HL-60/S4 treated with retinoic acid at 250 ng/mL for 4 days and 3 days (cell line): ENCODE measurements around the gene PRPF39.

Experiments
- in situ Hi-C: fragments of 300-500 bp; cut with MboI; formaldehyde crosslinking; loops from 2 replicates; pipeline ENCODE4 v1.7.0; 2022; ENCODE audit warnings: low sequenced_read_pairs

PRPF39 gene, protein sequence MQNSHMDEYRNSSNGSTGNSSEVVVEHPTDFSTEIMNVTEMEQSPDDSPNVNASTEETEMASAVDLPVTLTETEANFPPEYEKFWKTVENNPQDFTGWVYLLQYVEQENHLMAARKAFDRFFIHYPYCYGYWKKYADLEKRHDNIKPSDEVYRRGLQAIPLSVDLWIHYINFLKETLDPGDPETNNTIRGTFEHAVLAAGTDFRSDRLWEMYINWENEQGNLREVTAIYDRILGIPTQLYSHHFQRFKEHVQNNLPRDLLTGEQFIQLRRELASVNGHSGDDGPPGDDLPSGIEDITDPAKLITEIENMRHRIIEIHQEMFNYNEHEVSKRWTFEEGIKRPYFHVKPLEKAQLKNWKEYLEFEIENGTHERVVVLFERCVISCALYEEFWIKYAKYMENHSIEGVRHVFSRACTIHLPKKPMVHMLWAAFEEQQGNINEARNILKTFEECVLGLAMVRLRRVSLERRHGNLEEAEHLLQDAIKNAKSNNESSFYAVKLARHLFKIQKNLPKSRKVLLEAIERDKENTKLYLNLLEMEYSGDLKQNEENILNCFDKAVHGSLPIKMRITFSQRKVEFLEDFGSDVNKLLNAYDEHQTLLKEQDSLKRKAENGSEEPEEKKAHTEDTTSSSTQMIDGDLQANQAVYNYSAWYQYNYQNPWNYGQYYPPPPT

DNA sequence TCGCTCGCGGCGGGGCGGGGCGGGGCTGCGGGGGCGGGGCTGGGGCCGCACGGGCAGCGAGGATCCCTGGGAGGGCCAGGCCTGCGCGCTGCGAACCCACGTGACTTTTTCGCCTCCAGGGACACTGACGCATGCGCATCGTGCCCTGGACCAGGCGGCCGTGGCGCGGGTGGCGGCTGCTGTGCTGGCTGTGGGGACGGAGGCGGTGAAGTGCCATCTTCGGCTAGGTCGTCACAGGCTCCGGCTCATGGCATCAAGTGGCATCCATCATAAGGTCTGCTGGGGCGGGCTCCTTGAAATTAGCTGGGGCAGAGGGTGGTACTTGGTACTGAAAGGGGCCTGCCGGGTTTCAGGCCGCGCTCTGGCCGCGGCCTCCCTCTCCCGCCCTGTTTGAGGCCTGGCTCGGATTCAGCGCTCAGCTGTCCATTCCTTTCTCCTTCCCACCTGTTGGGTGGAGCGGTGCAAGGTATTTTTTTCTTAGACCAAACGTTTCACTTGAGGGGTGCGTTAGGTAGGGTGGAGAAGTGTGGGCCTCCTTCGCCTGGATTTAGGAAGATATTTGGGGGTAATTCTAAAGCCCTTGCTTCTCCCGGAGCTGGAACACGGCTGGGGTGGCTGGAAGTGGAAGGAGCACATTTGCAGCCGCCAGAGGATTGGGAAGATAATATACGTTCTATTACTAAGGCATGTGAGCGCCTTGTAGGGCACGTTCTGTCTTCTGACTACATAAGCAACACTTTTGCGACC is at the start of gene PRPF39:
PRPF39 (plus strand) TSS at position 141 of the 747 bp plus-strand sequence. CDS start 11,124 bp downstream, outside the sequence.
- in situ Hi-C loops: no loop called here

DNA sequence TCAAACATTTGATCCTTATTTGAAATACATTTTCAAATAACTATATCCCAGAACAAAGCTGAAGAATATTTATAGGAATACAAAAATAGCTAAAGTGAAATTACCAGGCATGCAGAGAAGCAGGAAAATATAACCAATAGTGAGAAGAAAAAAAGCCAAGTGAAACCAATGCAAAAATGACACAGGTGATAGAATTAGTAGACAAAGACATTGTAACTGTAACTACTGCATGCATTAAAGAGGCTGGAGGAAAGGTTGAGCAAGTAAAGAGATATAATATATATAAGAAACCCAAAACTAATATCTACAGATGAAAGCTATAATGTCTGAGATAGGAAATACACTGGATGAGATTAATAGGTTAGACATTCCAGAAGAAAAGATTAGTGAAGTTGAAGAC is 49.2 kb upstream of the PRPF39 start:
- in situ Hi-C loops: no loop called here

DNA sequence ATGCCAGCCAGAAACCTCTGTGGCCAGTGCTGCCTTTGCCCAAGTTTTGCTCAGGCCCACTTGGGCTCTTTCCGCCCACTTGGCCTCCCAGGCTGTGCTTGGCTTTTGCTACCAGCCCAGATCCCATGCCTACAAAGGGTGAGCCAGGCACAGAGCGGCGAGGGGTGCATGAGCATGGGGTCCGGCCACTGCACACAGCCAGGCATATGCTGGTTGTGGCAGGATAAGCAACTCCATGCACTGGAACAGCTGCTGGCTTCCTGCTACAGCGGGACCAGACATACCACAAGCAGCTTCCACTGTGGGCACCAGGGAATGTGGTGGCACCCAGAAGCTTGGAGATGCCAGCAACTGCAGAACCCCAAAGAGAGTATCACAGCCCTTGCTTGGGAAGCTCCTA is 45.7 kb upstream of the PRPF39 start:
- in situ Hi-C loops: no loop called here

DNA sequence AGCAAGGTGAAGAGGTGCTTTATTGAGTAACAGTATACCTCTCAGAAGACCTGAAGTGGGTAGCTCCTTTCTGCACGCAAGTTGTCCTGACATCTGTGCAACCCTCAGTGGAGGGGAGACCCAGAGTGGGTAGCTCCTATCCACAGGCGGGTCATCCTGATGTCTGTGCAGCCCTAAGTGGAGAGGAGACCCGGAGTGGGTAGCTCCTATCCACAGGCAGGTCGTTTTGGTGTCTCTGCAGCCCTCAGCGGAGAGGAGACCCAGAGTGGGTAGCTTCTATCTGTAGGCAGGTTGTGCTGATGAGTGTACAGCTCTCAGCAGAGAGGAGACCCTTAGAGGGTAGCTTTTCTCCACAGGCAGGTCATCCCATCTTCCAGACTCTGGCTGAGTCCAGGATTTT is 45.1 kb upstream of the PRPF39 start:
- in situ Hi-C loops: no loop called here

DNA sequence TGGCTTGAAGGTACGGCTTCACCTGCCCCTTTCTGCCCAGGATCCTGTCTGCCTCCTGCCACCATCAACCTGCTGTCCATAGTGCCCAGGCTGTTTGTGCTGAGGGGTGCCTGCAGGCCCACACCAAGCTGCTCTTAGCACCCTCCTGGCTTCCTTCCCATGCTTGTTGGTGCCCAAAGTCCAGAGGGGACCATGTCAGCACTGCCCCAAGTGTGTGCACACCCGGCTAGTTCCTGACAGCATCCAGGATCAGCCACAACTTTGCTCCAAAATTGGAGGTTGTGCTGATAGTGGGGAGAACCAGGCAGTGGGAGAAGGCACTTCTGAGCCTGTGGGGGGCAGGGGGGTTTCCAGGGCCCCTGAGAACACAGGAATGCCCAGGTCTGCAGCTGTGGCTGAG is 44.5 kb upstream of the PRPF39 start:
- in situ Hi-C loops: no loop called here

DNA sequence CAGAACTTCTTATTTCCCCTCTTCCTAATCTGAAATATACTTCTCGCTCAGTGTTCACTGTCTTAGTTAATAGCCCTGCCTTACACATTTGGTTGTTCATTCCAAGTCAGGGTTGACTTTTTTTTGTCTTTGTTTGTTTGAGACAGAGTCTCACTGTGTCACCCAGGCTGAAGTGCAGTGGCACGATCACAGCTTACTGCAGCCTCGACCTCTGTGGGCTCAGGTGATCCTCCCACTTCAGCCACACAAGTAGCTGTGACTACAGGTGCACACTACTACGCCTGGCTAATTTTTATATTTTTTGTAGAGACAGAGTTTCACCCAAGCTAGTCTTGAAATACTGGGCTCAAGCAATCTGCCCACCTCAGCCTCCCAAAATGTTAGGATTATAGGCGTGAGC is 42.3 kb upstream of the PRPF39 start:
- in situ Hi-C loops: no loop called here

DNA sequence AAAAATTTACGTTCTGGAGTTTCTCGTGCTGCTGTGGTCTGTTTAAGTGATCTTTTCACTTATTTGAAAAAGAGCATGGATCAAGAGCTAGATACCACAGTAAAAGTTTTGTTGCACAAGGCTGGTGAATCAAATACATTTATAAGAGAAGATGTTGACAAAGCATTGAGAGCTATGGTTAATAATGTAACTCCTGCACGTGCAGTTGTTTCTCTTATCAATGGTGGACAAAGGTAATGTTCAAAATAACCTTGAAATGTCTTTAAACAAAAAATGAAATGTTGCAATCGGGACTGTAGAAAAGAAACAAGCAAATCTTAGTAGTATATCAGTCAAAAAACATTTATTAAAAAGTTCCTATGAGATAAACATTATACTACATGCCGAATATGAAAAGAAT is 39.3 kb upstream of the PRPF39 start:
- in situ Hi-C loops: no loop called here

DNA sequence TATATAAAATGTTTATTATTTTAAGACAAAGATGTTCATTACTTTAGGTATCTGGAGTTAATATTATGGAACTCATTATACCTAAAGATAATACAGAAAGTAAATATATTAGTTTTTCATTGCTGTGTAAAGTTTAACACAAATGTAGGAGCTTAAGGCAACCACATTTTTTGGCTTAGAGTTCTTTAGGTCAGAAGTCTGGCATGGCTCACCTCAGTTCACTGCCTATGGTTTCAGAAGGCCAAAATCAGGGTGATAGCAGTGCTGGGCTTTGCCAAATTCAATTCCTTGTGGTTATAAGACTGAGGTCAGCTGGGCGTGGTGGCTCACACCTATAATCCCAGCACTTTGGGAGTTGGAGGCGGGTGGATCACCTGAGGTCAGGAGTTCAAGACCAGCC is 35.5 kb upstream of the PRPF39 start:
- in situ Hi-C loops: no loop called here

DNA sequence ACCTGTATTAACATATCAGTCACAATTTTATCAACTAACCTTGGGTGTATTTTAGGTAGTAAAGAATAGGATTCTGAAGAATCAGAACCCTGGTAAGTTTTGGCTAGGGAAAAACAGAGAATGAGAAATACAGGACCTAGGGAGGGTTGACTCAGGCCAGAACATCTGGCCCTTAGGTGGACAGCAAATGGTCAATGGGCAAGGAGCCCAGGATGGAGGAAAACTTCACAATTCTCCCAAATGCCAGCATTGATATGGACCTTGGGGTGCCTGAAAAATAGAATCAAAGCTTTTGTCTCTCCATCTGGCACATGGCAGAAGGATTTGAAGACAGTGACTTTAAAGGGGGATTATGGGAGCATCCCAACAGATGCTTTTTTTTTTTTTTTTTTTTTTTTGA is 32.7 kb upstream of the PRPF39 start:
- in situ Hi-C loops: no loop called here

DNA sequence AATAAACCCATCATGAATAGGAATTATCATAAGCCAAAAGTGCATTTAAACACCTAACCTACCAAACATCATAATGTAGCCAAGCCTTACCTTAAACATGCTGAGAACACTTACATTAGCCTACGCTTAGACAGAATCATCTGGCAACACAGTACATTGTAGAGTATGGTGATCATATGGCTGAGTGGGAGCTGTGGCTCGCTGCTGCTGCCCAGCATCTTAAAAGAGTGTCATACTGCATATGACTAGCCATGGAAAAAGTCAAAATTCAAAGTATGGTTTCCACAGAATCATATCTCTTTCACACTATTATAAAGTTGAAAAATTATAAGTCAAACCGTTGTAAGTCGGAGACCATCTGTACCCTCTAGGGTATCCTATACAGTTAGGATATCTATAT is 32.0 kb upstream of the PRPF39 start:
- in situ Hi-C loops: no loop called here

DNA sequence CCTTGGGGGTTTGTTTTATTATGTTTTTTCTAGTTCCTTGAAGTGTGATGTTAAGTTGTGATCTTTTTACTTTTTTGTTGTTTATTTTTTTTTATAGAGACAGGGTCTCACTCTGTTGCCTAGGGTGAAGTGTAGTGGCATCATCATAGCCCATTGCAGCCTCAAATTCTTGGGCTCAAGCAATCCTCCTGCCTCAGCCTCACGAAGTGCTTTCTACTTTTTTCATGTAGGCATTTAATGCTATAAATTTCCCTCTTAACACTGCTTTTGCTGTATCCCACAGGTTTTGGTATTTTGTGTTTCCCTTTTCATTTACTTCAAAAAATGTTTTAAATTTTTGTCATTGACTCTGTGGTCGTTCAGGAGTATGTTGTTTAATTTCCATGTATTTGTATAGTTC is 26.6 kb upstream of the PRPF39 start:
- in situ Hi-C loops: no loop called here

DNA sequence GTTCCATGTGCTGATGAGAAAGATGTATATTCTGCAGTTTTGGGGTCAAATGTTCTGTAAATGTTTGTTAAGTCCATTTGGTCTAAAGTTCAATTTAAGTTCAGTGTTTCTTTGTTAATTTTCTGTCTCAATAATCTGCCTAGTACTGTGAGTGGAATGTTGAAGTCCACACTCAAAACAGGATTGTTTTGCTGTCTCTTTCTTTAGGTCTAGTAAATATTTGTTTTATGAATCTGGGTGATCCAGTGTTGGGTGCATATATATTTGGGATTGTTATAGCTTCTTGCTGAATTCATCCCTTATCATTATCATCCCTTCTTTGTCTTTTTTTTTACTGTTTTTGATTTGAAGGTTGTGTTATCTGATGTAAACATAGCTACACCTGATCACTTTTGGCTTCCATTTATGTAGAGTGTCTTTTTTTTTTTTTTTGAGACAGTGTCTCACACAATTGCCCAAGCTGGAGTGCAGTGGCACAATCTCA is 26.0 kb upstream of the PRPF39 start:
- in situ Hi-C loops: no loop called here

DNA sequence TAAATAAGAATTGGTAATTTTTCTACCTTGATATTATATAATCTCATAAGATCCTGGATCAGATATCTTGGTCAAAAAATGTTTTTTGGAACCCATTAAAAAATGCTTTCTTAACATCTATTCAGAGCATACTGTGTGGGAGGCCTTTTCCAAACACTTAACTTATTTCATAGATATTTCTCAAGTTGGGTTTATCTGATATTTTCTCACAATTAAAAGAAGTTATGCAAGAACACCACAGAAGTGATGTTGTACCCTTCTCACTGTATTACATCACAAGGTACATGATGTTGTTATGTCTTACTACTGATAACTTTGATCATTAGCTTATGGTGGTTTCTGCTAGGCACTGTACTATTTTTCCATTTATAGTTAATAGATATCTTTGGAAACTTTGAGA is 23.4 kb upstream of the PRPF39 start:
- in situ Hi-C loops: no loop called here

DNA sequence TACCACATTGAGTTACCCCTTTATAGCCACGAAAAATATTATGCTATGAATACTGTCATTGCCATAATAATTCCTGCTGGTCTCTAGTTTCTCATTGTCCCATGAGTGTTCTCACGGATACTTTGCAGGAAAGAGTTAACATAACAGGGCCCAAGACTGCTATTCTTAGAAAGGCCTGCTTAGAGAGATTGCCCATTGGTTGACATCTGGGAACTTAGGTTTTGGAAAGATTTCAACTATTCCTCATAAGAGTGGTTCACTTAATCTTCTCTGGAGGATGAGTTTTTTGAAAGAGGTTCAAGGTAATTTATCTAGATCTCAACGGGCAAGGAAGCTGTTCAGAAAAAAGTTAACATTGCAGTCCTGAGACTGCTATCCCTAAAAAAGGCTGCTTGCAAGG is 18.4 kb upstream of the PRPF39 start:
- in situ Hi-C loops: no loop called here

DNA sequence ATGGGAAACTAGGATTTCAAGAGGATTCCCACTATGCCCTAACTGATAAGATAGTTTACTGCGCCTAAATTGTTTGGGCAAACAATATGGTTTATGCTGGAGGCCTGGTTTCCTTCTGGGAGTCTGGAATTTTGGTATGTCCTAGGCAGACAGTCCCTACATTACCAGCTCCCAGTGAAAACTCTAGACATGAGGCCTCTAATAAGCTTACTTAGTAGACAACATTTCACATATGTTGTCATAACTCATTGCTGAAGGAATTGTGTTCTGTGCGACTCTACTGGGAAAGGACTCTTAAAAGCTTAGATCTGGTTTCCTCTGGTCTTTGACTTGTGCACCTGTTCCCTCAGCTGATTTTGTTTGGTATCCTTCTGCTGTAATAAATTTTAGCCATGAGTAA is 18.0 kb upstream of the PRPF39 start:
- in situ Hi-C loops: no loop called here

DNA sequence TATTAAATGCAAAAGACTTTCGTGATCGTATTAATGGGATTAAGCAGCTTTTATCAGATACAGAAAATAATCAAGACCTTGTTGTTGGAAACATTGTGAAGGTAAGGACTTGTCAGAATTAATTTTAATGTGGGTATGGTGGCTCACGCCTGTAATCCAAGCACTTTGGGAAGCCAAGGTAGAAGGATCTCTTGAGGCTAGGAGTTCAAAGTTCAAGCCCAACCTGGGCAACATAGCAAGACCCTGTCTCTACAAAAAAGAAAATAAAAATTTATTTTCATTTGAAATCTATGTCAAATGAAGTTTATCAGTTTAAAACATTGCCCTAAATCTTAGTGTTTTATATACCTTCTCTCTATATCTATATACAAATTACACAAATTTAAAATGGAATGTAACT is 17.2 kb upstream of the PRPF39 start:
- in situ Hi-C loops: no loop called here

DNA sequence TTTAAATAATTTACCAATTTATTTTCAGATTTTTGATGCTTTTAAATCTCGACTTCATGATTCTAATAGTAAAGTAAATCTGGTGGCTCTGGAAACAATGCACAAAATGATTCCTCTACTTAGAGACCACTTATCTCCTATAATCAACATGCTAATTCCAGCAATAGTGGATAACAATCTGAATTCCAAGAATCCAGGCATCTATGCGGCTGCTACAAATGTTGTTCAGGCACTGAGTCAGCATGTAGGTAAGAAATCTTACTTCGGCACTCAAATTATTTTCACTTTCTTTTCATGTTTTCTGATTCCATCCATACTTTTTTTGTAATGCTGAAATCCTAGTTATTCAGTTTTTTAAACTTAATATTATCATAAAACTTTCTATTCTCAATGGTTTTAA is 15.5 kb upstream of the PRPF39 start:
- in situ Hi-C loops: no loop called here

DNA sequence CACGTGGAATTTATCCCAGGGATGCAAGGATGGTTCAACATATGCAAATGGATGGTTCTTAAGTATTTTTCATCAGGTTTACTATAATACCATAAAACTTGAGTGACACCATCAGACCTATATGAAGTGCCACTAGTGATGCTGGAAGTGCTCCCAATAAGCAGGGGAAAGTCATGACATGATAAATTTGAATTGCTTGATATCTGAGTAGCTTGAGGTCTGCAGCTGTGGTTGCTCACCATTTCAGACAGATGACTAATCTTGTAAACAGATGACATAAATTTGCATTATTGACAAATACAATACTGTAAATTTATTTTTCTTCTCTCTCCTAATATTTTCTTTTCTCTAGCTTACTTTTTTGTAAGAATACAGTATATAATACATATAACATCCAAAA is 13.7 kb upstream of the PRPF39 start:
- in situ Hi-C loops: no loop called here

DNA sequence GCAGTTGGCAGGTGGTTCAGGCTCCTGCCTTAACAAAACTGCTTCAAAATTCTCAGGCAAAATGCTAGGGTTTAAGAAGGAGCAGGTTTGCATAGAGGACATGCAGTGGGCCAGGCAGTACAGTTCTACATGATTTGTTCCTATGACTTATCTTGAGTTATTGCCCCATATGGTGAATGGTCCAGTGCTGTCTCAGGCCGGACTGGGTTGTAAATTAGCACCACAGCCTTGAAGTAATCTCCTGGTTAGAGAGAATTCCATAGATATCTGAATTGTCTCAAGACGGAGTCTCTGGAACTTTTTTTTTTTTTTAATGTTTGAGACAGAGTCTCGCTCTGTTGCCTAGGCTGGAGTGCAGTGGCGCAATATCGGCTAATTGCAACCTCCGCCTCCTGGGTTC is 11.8 kb upstream of the PRPF39 start:
- in situ Hi-C loops: no loop called here

DNA sequence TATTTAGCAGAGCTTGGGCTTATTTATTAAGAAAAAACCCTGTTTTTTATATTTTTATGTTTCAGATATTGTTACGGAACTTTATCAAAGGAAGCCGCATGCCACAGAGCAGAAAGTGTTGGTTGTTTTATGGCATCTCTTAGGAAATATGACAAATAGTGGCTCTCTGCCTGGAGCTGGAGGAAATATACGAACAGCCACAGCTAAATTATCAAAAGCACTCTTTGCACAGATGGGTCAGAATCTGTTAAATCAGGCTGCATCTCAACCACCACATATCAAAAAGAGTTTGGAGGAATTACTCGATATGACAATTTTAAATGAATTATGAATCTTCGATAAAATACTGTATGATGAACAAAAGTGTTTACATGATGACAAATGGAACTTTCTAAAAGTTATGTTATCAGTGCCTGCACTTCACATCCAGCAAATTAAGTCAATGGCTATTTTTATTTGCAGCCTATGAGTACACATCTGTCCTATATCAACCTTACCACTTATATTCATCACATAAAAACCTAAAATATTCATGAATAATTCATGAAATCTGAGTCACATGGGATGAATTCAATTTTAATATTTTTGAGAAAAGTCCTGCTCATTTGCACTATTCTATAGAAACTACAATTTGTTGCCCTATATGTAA is 10.6 kb upstream of the PRPF39 start:
- in situ Hi-C loops: no loop called here

DNA sequence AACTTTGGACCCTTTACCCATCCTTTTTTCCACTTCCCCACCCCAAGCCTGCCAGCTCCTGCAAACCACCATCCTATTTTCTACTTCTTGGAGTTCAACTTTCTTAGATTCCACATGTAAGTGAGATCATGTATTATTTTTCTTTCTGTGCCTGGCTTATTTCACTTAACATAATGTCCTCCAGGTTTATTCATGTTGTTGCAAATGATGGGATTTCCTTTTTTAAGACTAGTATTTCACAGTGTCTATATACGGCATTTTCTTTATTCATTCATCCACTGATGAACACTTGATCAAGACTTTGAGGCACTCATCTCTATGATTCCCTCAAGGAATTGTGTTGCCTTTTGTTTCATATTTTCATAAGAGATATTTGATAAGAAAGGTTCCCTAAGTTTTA is 5.6 kb upstream of the PRPF39 start:
- in situ Hi-C loops: no loop called here
